ENCODE data around the gene WNT1. TPM values are rescaled to one million over a fixed set of nuclear protein-coding genes. Genes with fewer than 3 reads are reported as not detected.
A peak's percentile ranks its signal among the peaks of the same experiment; 100 is the strongest.

WNT1 gene
- total RNA-seq, 2 donors from 2014 or later: not detected

- intact Hi-C loops (cut with DNase I): loop anchor here (5.0 to 10.0 kb wide), 2 partner anchors 140 to 142 kb away; partner anchors contain the start of gene DDX23 (in 2 of the 2)
- ATAC-seq (no peak), DNase-seq (no peak)
Measured at GRCh38 chr12:48994224-48995085, 16.3 kb downstream of the WNT1 start.

DNA sequence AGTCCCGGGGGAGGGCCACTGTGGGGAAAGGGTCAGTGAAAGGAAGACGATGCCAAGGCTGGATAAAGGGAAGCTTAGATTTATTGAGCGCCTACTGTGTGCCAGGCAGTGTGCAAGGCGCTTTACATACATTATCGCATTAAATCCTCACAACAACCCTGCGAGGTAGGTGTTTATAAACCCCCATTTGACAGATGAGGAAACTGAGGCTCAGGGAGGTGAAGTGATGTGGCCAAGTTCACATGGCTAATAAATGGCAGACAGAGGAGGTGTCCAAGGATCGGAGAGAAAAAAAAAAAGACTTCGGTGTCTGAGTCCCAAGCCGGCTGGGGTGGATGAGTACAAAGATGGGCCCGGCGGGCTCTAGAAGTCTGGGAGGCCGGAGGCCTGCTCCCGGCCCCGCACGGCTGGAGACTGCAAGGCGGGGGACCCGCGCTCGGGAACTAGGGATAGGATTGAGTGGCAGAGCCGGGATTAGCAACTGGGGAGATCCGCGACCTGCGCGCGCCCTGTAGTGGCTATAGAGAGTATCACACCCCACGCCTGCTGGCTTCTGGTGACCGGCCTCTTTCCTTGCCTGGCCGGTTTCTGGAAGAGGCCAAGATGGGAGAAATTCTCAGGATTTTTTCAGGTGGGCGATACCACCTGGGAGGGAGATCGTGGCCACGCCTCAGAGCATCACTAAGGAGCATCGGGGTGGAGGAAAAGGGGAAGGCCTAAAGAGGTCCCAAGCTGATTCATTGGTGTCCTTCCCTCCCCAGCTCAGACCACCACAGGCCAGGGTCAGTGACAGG lies 17.2 kb downstream of the WNT1 start:
- ATAC-seq (peak; percentile 75 to 79), DNase-seq (peak; percentile 89)
- intact Hi-C loops (cut with DNase I): loop anchor here (5.0 to 10.0 kb wide), 2 partner anchors 140 to 143 kb away; partner anchors contain the start of gene DDX23 (in 2 of the 2)

DNA sequence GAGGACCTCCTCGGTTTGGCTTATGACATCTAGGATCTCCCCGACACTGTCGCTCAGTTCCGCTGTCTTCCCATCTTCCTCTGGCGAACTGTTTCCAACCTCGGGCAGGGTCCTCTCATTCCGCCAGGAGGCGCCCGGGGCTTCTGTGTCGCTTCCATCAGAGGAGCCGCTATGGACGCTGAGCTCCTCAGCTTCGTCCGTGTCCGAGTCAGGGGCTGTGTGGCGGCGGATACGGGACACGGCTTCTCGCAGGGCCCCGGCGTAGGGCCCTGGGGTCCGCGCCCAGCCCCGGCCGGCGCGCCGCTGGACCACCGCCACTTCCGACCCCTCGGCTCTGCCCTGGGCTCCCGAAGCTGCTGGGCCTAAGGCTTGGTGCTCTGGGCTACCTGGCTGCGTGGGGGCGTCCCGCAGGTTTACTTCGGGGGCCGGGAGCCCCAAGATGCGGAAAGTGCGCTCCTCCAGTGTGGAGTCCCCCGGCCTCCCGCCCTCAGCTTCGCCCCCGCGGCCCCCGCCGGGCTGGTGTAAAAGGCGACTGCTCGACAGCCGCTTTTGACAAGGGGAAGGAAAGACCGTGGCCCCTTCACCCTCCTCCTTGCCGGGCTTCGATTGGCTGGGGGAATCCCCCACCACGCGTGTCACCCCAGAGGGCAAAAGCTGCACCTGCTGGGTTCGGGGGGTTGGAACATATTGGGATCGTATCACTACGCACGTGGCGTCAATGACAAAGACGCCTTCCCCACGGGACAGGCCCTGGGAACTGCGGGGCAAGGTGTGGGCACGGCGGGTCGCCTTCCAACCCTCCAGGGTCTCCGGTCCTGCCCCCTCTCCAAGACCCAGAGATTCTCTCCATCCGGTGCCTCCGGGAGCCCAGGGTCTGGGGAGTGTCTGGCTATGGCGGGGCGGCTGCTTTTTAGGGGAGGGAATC lies 18.9 kb downstream of the WNT1 start:
- intact Hi-C loops (cut with DNase I): loop anchor here (5.0 to 10.0 kb wide), 2 partner anchors 142 to 145 kb away; partner anchors contain the start of gene DDX23 (in 2 of the 2)
- ATAC-seq (peak; percentile 62 to 73), DNase-seq (peak; percentile 88)

DNA sequence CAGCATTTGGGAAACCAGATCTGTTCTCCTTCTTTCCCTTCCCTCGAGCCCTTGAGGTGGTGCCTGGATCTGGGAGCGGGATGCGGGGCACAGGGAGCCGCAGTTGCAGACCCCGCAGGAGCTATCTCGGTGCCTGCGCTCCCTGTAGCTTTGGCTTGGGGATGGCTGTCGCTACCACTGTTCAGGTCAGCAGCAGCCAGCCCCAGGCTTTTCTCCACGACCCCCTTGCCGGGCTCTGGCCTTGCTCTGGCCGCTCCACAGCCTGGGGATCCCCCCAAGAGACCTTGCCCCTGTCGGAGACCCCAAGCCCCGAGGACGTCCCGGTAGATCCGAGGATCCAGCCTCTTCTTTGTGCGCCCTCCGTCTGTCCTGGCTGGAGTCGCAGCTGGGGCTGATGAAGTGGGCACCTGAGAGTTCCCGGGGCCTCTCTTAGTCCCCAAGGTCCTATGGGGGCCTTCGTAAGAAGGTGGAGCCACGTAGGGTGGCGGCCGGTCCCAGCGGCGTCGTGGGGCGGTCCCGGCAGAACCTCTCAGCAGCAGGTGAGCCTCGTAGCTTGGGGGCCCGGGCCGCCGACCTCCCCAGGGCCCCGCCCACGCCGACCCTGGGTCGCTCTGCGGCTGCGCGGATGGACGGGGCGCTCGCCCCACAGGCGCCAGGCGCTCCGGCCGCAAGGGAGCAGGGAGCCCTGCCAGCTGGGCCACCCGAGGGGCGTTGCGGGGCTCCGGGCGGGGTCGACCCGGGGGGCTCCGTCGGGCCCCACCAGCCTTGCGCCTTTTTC lies 19.8 kb downstream of the WNT1 start:
- intact Hi-C loops (cut with DNase I): loop anchor here (5.0 to 10.0 kb wide), 2 partner anchors 143 to 146 kb away; partner anchors contain the start of gene DDX23 (in 2 of the 2)
- peak; percentile 9 to 27 for ATAC-seq
- DNase-seq: peak; percentile 32

GRCh38 chr12:48998497-48999353 lies 20.6 kb downstream of the WNT1 start:
- ATAC-seq (peak in 1 of 2 donors; percentile 2), DNase-seq (peak; percentile 39)
- intact Hi-C loops (cut with DNase I): loop anchor here (5.0 to 10.0 kb wide), 2 partner anchors 144 to 146 kb away; partner anchors contain the start of gene DDX23 (in 2 of the 2)

DNA sequence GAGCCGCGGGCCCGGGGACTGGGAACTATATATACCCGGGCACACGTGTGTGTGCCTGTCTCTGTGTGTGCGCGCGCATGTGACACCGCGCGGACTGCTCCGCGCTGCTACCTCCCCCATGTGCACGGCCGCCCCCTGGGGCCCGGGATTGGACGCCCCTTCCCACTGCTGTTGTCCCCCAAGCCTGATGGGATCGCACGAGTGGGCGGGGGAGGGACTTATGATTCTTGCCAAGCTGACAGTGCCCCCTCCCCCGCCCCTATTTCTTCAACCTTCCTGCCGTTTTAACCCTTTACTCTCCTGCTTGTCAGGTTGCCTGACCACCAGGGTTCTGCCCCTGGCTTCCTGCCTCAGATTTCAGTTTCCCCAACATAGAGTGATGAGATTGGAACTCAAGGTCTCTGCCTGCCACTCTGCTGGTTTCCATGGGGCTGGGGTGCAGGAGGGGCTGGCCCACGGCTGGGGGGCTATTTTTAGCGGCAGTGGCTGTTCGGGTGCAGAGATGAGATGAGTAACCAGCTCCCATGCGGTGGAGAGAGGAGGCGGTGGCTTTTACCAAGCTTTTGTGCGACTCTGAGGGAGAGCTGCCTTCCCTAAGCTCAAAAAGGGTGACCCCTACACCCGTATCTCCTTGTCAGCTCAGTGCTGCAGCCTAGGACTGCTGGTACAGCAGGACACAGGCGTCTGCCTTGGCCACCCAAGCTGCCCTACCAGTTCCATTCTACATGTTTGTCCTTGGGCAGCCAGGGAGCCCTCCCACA lies 21.4 kb downstream of the WNT1 start, which contains the start of gene DDN:
TSS of gene DDN (minus strand) at position 5 of the 761 bp plus-strand sequence. CDS start 88 bp downstream, outside the sequence.
- DNase-seq (peak; percentile 56), ATAC-seq (peak; percentile 9 to 38)
- intact Hi-C loops (cut with DNase I): loop anchor here (5.0 to 10.0 kb wide), 2 partner anchors 145 to 147 kb away; partner anchors contain the start of gene DDX23 (in 2 of the 2)

GRCh38 chr12:49000346-49000745 lies 22.2 kb downstream of the WNT1 start:
- intact Hi-C loops (cut with DNase I): no loop called here
- DNase-seq (no peak), ATAC-seq (no peak)

GRCh38 chr12:49008943-49009342 lies 30.8 kb downstream of the WNT1 start:
- DNase-seq: no peak
- no peak for ATAC-seq
- intact Hi-C loops (cut with DNase I): no loop called here

- no peak for ATAC-seq
- DNase-seq: no peak
- intact Hi-C loops (cut with DNase I): no loop called here
Measured at GRCh38 chr12:49010092-49010668, 32.1 kb downstream of the WNT1 start.

DNA sequence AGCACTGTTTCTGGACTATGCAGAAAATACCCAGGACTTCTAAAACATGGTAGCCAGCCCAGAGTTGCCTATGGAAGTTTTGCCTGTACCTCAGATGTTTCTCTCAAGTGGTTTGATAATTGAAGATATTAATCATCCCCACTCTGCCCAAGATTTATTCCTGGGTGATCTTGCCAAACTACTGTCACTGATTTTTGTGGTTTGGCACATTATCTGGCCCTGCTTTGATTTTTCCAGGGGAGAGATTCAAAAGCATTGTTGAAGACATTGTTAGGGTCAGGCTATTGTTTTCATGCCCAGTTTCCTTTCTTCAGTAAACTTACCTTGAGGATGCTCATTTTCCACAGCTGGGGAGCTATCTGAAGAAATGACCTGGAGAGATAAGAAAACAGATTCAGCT lies 34.6 kb downstream of the WNT1 start:
- no peak for ATAC-seq
- DNase-seq: no peak
- intact Hi-C loops (cut with DNase I): no loop called here

DNA sequence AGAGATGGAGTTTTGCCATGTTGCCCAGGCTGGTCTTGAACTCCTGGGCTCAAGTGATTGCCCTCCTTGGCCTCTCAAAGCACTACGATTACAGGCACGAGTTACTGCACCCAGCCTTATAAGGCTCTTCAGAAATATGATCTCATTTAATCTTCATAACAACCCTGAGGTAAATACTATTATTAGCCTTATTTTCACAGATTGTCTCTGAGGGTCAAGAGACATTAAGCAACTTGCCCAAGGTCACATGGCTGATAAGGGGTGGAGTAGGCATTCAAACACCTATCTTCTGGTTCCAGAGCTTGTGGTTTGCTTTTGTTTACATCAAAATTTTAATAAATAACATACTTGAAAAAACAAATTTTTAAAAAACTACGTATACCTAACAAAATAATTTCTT lies 35.3 kb downstream of the WNT1 start:
- intact Hi-C loops (cut with DNase I): no loop called here
- ATAC-seq: no peak
- no peak for DNase-seq

GRCh38 chr12:49014547-49014946 lies 36.4 kb downstream of the WNT1 start:
- intact Hi-C loops (cut with DNase I): no loop called here
- DNase-seq (no peak), ATAC-seq (no peak)

DNA sequence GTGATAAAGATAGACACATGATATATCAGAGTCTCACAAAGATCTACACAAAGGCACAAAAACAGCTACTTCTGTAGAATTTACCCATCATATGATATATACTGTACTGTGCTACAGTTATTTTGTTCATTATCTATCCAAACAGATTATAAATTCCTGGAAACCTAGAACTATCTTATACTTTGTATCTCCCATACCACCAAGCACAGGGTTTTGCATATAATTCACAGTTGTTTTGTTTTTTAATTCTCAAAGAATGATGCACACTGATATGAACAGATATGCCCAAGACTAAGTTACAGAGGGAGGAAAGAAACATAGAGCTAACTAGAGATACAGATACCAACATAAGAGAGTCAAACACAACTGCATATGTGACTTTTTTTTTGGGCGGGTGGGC lies 37.1 kb downstream of the WNT1 start:
- intact Hi-C loops (cut with DNase I): no loop called here
- DNase-seq: no peak
- no peak for ATAC-seq

DNA sequence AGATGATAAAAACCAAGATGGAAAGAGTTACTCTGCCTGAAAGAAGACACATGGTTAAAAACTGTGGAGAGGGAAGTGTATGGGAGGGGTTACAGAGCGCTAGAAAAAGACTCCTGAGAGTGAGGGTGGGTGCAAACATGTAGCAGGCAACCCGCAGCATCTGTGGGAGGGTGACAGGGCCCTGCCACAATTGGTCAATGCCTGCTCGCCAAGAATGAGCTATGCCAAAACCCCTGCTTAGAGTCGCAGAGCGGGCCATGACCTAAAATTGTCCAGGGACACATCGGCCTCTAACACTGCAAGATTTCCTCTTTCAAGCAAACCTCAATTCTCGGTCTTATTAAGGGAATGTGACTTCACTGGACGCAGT lies 39.8 kb downstream of the WNT1 start:
- no peak for DNase-seq
- peak; percentile 45 to 64 for ATAC-seq
- intact Hi-C loops (cut with DNase I): no loop called here

DNA sequence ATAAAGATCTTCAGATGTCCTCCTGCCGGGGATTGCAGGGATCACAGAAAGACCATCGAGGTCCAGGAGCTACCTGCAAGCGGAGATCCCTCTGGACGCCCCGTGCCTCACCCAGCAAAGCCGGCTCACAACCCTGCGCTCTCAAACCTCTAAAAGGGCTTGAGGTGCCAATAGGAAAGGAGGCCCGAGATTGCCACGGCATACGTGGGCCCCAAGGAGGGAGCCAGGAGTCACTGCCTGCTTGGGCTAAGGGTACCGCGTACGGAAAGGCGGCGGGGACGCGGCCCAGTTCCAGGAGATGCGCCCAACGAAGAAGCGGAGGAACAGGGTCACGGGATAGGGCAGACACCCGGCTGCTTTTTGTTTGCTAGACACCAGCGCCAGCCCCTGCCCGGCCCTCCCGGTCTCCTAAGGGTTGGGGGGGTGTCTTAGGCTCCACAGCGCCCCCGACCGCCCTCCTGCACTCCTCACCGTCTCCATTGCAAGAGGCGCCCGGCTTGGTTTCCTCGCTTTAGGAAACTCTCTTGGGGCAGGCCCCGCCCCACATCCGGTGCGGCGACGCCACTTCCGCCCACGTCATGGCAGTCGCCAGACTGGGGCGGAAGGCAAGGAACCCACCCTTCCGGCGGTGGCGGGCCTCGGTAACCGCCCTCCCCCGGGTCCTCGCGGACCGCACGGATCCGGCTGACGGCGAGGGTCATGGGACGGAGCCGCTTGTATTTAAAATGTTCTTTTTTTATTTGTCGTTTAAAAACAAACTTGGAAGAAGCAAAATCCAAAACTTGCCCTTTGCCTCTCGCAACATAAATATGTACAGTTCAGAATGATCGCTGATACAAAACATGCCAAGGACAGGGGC lies 40.4 kb downstream of the WNT1 start, which contains the start of gene PRKAG1:
TSS of gene PRKAG1 (minus strand) at position 516 of the 859 bp plus-strand sequence. CDS start at position 480, 36 bp downstream.
- peak; percentile 95 to 96 for ATAC-seq
- intact Hi-C loops (cut with DNase I): no loop called here

More for the DNA sequence above, 40.4 kb downstream of the WNT1 start, which contains the start of gene PRKAG1:
- DNase-seq: peak; percentile 97
